GM21360 (cell line): ENCODE results near the gene ITGA2.

Experiments
- ATAC-seq: cut with Tn5 transposase; IDR thresholded peaks from one replicate; pipeline ENCODE4 v1.9.1; 2021; ENCODE audit warnings: mild to moderate bottlenecking, moderate library complexity; ENCODE audit not compliant: unreplicated experiment

The ITGA2 gene

DNA sequence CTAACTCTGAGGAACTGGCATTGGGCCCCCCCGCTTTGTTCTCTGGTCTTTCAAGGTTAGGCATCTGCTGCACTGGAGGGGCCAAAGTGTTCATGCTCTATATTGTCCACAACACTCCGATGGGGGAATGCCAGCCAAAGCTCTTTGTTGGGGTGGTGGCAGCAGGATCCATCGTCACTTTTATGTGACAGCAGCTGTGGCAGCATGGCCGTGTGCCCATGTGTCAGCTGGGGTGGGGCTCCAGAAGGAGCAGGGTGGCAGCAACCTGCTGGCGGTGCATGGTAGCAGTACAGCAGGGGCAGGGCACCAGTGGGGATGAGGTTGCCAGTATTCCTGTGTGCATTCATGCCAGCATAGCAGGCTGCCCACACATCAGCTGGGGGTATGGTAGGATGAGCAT lies 28.2 kb downstream of the ITGA2 start:
- ATAC-seq, result no peak

- ATAC-seq, result no peak
These were observed 28.7 kb downstream of the ITGA2 start for GRCh38 chr5:53017794-53018391.

DNA sequence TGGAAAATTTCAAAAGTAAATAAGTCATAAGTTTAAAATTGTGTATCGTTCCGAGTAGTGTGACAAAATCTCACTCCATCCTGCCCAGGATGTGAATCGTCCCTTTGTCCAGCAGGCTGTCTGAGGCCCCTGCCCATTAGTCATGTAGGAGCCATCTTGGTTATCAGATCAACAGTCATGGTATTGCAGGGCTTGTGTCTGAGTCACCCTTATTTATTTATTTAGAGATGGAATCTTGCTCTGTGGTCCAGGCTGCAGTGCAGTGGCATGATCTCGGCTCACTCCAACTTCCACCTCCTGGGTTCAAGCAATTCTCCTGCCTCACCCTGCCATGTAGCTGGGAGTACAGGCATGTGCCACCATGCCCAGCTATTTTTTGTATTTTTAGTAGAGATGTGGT lies 30.2 kb downstream of the ITGA2 start:
- ATAC-seq, result no peak

DNA sequence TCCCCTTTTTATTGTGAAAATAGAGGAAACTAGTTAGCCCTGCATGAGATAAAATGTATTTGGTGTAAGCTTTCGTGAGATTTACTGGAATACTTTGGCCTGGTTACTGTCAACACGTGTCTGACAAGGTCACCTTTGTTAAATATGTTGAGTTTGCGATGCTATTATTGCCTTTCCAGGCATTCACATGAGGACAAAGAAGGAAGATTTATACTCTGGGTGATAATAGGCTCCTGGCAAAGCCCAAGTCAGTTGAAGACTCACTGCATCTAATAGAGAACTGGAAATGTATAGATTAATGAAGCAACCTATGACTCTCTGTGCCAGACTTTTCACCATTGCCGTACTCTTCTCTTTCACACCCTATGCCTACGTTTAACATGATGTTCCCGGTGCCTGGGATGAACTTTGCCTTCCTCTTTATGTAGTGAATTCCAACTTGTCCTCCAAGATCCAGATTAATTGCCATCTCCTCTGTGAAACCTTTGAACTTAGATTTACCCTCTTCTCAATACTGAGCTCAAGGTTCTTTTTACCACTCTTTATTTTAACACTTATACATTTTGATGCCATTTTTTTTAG lies 33.9 kb downstream of the ITGA2 start:
- ATAC-seq, result no peak

DNA sequence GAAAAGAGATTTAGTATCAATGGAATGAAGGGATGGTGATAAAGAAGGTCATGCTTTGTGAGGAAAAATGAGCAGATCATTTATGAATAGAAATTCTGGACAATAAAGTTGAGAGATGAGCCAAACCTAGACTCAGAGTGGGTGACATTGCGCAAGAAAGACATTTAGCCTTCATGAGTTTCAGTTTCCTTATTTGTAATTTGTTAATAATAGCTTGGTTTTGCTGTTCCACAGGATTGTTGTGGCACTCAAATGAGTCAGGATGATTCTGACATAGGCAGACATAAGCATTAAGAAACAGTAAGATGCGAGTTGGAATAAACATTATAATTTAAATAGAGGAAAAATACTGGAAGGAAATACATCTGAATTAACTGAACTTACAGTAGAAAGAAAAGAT lies 34.8 kb downstream of the ITGA2 start:
- peak; percentile 81 for ATAC-seq

DNA sequence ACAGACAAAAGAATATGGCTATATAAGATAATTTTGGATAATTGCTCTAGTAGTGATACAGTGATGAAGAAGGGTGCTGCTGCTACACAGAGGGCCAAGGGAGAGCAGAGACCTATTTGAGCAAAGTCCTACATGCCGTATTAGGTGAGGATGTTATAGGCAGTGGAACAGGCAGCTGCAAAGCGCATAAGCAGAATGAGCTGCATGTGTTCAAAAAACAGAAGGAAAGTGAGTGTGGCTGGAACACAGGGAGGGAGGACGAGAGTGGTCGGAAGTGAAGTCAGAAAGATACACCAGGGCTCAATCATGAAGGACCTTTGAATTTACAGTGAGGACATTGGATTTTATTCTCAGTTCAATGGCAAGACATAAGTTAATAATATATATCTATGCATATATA lies 35.4 kb downstream of the ITGA2 start:
- no peak for ATAC-seq

DNA sequence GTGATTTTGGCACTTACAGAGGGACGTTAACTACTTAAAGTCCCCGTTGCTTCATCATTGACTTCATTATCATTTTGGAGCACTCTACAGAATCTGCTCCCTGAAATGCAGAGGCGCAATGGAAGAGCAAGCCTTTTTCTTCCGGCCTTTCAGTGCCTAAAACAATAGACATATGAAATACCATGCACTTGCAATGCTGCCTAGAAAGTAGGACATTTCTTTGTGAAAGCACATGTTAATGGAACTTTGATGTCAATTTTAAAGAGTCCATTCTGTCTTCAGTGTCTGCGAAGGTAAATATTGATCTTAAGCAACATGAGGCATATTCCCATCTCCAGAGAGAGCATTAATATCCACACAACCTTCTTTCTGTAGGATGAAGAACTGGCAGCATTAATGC lies 36.3 kb downstream of the ITGA2 start:
- ATAC-seq, result no peak

GRCh38 chr5:53027913-53028312 lies 38.8 kb downstream of the ITGA2 start:
- no peak for ATAC-seq

DNA sequence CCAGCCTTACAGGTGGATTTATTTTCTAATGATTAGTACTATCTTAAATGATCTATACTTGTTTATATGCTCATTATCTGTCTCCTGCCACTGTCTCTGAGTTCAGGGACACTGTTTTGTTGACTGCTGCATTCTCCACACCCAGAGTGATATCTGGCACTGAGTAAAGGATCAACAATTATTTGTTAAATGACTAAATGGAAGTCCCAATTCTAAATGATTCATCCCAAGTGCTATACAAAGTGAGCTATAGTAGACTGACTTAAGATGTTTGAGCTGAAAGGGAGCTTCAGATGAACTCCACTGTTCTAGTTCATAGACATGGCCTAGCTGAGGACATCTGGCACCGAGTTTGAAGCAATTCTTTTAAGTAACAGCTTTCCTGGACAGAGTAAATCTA lies 40.5 kb downstream of the ITGA2 start:
- no peak for ATAC-seq

DNA sequence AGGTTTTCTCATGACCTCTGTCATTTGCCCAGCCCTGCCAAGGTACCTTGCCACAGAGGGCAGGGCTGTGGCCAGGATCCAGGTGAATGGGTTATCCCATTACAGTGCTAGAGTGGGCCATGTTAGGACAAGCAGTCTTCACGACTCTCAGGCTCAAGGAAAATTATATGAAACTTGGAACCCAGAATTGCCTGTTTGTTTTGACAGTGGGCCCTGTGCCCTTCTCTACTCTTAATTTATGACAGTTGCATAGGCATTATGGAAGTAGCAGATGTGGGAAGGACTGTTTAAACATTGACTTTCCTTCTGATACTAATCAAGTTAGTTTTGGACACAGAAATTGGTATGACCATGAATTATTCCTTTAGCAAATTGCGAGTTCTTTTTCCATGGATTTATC lies 41.7 kb downstream of the ITGA2 start:
- ATAC-seq, result no peak

DNA sequence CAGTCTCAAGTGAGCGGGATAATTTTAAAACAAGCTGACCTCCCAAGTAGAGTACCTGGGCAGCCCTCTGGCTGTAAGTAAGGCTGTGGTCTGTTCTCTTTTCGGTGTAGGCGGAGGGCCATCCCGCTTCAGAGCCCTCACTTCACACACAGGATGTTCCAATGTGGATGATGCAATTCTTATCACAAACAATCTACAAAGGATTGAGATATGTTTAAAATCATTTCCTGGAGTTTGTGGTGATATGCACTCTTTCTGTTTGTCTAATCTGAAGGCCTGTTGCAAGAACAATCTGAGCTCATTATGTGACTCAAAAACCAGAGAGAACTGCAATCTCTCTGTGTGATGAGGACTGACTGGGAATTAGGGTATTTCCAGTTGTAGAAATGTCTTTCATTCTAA lies 42.5 kb downstream of the ITGA2 start:
- no peak for ATAC-seq

GRCh38 chr5:53032188-53032587 lies 43.0 kb downstream of the ITGA2 start:
- no peak for ATAC-seq

DNA sequence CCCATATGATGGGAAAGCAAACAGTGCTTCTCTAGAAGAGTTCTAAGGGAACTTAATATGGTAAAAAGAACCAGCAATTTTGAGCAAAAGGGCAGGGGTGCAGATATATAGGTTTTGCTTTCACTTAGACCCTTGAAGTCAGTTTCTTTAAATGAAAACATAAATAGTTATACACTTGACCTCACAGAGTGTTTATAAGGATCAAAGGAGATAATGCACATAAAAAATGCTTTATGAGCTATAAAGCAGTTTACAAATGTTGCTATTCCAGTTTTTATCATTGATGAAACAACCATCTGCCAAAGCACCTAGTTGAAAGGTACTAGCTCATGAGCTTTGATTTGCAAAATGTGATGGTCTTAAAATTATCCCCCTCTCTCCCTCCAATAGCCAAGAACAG lies 45.7 kb downstream of the ITGA2 start:
- no peak for ATAC-seq

GRCh38 chr5:53035868-53036381 lies 46.8 kb downstream of the ITGA2 start:
- ATAC-seq, result no peak

DNA sequence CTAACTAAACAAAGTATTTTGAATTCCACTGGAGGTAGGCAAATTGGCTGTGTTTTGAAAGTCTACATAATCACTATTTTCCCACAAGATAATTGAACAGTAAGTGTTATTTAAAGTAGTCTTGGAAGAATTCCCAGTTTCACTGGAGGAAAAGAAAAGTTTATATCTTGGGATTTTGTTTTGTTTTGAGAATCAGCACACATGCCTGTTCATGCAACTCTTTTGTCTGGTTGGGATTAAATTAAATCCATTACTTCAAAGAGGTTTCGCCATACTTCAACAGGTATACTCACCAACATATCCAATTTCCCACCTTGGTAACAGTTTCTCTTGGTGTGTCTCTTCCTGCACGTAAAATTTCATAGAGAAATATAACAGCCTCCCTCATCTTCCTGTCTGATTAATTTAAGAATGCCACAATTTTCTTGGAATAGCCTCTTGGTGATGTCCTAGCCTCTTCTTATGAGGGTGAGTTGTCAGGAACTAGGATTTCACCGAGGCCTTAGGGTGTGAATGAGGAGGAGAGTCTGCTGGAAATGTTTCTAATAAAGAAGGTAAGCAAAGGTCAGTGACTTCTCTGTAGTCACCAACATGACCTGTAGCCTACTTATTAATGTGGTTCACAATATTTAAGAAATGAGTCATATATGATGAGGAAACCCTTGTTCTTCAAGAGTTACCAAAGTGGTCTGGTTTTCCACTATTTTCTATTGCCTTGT lies 48.1 kb downstream of the ITGA2 start:
- ATAC-seq, result no peak

GRCh38 chr5:53038196-53038847 lies 49.2 kb downstream of the ITGA2 start:
- no peak for ATAC-seq

GRCh38 chr5:53039855-53040254 lies 50.7 kb downstream of the ITGA2 start:
- ATAC-seq, result no peak

GRCh38 chr5:53041071-53041692 lies 52.0 kb downstream of the ITGA2 start:
- peak; percentile 99 for ATAC-seq

GRCh38 chr5:53041740-53042139 lies 52.6 kb downstream of the ITGA2 start:
- no peak for ATAC-seq

- ATAC-seq, result no peak
These were observed 56.1 kb downstream of the ITGA2 start for GRCh38 chr5:53045263-53045662.

DNA sequence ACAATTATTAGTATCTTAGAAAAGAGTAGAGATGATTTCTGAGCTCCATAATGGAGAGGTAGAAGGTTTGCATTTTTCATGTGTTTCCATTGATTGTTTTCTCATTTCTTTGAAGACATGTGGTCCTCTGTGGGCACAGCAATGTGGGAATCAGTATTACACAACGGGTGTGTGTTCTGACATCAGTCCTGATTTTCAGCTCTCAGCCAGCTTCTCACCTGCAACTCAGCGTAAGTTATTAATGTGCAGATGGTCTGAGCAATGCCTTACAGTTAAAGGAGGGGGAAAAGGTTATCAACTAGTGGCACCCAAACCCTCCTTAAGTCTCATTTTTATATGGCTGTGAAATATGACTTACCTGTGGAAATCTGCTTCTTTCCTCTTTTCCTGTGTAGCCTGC lies 59.1 kb downstream of the ITGA2 start:
- no peak for ATAC-seq
